ENCODE data around the gene CD34.
A peak's percentile ranks its signal among the peaks of the same experiment; 100 is the strongest.

The CD34 gene, protein sequence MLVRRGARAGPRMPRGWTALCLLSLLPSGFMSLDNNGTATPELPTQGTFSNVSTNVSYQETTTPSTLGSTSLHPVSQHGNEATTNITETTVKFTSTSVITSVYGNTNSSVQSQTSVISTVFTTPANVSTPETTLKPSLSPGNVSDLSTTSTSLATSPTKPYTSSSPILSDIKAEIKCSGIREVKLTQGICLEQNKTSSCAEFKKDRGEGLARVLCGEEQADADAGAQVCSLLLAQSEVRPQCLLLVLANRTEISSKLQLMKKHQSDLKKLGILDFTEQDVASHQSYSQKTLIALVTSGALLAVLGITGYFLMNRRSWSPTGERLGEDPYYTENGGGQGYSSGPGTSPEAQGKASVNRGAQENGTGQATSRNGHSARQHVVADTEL

DNA sequence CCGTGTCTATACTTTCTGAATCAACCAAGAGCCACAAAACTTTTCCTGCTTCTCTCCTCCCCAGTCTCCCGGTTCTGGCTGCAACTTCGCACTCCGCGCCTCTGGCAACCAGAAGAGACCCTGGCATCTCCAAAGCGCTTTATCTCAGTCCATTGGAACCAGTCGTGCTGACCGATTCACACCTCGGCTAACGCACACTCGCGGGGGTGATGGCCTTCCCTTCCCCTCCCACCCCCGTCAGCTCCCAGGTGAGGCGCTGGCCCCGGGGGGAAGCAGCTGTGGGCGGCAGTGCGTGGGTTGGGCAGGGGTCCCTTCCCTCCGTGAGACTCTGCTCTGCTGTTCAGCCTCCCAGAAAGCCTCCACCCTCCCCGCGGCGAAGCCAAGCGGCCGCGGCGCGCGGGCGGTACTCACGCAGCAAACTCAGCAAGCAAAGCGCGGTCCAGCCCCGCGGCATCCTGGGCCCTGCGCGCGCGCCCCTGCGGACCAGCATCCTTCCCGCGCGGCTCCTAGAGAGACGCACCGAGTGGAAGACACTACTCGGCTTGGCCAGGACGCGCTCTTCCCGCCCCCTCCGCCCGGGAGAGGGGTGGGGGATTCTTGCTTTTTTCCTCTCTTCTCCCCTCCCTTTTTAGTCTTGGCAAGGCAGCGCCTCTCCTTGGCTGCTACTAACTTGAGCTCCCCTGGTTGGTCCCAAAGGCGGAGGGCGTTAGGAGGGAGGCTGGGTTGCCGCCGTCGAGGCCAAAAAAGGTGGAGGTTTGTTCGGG lies at the start of gene CD34:
TSS of gene CD34 (minus strand) at position 535 of the 764 bp plus-strand sequence. CDS start at position 490, 45 bp downstream.
- DNase-seq = no peak

DNA sequence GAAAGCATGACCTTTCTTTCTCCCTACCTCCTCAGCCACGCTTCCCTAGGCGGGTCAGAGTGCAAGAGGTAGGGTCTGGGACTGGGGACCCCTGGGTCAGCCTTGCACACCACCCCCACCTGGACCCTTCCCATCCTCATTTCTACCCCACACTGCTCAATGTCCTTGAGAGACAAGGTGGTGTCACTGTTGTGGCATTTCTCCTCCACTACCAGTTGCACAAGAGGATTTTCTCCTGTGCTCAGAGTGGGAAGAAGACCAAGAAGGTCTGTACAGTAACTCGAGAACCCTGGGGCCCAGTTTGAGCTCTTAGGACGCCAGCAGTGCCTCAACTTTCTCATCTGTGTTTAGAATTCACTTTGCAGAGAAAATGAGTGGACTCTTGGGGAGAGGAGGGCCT lies 49.4 kb upstream of the CD34 start:
- no peak for DNase-seq

DNA sequence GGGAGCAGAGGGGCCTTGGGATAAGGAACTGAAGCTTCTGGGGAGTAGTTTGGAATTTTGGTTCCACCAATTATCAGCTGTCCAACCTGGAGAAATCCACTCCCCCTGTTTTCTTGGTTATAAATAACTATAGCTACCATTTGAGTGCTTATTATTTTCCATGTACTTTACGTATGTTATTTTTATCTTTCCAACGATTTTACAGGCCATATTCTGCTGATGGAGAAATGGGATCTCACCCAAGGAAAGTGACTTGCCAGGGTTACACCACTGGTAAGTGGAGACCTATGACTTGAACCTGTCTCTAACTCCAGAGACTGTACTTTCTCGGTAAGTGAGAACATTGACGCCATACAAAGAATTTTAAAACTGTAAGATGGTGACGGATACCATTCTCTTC lies 49.0 kb upstream of the CD34 start:
- DNase-seq = no peak

DNA sequence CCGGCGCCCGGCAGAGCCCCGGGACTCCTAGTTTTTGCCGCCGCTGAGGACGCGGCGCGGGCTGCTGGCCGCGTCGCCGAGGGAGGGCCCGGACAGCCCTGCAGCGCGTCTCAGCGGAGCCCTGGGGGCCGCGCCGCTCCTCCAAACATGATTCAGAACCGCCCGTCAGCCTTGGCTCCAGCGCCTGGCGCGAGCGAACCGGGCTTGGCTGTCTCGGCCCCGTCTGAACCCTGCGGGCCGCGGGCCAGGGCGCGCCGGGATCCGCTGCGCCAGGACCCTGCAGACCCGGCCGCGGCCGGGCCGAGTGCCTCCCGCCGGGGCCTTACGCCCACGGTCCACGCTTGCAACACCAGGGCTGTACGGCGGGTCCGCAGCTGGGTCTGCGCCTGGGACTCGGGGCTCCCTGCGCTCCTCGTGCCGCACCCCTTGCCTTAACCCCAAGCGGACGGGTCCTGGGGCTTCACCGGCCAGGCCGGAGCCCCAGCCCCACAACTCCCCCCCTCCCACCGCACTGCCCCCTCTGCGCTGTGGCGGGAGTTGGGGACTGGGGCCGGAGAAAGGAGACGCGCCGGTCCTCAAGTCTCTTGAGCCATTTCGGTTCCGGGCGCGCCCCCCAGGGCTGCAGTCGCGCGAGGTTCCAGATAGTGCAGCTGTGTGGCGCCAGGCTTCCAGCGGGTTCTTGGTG lies 48.4 kb upstream of the CD34 start:
- peak; percentile 57 for DNase-seq

DNA sequence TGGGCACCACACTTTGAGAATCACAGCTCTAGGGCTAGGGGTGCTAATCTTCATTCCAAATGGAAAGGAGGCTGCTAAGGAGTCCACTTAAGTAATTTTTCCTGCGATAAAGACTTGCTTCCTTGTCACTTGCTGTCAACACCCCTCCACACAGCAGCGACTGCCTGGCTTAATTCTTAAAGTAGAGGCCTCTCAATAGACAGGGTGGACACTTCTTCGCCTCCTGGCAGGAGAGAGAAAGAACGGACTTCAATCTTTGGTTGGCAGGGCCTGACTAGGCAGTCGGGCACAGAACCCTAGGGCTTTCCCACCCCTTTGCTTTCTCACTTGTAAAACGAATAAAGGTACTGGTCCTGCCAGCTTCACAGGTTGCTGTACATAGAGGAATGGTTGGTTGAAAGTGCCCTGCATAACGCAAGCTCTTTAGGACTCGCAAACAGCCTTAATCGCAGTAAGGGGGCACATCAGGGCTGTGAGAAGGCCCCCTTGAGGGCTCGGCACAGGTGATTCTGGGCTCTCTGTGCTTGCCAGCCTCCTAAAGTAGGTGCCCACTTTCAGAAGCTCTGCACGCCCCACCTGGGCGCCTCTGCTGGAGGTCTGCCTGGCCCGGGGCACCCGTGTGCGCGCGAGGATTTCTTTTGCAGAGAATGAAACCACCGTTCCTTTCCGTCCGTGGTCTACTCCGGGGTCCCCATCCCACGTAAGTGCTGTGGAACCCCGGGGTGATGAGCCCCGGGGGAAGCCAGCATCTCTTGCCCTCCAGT lies 47.6 kb upstream of the CD34 start:
- DNase-seq = no peak

DNA sequence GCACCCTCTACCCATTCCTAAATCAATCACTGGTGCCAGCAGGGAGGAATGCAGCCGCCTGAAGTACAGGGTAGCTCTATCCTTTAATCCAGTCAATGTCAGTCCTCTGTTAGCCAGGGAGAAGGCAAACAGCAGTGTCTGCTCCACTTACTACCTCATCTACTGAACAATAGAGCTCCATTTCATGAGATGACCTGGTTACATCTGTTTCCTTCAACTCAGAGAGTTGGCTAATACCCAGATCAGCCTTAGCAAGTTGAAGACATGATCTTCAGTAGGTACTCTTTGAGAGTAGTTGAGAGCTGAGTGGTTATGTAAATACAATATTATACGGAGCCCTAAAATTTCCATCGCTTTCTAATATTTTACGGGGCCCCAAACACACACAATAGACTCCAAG lies 46.1 kb upstream of the CD34 start:
- DNase-seq = no peak

DNA sequence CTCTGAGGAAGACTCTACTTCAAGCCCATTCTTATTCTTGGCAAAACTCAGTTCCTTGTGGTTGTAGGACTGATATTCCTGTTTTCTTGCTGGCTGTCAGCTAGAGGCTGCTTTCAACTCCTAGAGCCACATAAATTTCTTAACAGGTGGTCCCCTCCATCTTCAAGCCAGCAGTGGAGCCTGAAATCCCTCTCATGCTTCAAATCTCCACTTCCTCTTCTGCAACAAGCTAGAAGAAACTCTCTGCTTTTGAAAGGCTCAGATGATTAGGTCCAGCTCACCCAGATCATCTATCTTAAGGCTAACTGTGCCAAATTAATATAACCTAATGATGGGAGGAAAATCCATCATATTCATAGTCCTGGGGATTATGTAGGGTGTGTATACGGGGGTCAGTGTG lies 43.2 kb upstream of the CD34 start:
- DNase-seq = no peak

DNA sequence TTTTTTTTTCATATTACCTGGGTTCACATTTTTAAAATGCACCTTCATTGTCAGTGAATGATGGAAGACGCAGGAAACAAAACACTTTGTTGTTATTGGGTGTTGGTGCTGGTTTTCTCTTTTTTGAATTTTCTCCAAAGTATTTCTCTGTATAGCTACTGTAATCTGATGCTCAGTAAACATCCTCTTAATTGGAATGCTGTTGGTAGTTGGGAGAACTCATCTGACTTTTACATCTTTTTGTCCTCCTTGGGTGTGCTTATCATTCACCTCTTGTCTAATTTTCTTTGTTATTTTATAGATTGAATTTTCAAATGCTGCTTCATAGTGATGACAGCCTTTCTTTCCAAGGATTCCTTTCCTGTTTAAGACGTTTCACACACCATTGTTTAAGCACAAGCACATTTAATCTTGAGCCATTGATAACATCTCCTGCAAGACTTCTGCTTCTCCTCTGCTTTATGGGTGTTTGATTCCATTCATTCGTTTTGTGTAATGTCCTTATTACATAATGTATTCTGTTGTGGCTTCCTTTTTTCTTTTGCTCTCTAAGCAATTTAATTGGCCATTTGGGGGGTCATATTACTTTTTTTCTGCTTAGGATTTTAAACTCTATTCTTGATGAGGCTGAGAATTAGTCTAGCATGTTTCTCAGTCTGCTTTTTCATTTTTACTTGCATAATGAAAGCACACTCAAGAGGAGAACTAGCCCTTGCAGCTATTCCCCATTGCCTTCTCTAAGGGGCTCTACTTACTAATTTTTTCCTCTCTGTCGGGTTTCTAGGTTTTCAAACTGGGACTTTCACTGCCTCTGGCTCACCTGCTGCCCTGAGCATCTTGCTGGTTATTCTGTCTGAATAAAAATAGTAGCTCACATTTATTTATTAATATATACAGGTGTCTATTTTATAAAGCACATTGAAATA lies 42.0 kb upstream of the CD34 start:
- no peak for DNase-seq

DNA sequence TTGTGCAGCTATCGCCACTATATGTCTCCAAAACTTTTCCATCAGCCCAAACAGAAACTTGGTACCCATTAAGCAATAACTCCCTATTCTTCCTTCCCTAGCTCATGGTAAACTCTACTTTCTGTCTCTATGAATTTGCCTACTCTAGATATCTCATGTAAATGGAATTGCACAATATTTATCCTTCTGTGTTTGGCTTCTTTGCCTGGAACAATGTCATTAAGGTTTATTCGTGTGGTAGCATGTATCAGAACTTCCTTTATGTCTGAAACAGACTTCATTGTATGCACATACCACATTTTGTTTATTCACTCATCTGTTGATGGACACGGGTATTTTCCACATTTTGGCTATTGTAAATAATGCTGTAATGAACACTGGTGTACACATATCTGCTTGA lies 40.7 kb upstream of the CD34 start:
- no peak for DNase-seq

DNA sequence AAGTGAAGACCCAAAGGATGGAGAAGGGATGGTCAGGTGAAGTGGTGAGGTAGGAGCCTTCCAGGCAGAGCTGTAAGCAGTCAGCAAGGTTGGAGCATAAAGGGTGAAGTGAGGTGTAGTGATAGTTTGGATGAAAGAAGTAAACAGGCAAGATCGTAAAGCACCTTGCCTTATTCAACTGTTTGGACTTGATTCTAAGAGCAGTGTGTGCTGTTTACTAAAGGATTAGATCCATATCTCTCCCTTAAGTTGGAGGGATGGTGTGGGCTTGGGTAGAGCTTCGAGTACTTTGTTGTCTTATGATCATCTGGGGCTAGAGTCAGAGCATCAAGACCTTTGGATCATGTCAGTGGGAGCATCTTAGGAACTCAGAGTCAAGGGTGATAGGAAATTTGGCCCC lies 39.8 kb upstream of the CD34 start:
- DNase-seq = no peak

DNA sequence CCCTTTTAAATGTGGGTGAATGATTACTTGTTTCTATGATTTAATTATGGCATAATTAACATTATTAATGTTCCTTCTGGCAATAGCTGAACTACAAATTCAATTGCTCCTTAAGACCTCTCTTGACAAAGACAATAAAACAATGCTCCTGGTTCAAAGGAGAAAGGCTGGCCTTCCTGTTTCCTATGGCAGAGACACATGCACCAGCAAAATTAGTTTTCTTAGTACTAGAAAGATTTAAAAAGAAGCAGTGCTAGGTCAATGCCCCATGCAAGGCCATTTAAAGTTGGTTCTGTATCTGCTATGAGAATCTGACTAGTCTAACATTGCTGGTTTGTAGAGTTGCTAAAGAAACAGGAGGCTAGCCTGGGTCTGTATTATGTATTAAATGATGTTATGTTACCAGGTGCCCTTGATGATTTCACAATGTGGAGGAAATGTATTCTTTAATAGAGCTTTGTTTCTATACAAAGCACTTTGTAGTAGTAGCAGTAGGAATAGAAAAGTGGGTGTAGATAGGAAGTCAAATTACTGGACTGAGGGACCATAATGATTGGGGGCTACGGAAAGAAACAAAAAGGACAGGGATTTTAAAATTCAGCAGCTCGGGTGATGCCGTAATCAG lies 38.8 kb upstream of the CD34 start:
- DNase-seq = no peak

DNA sequence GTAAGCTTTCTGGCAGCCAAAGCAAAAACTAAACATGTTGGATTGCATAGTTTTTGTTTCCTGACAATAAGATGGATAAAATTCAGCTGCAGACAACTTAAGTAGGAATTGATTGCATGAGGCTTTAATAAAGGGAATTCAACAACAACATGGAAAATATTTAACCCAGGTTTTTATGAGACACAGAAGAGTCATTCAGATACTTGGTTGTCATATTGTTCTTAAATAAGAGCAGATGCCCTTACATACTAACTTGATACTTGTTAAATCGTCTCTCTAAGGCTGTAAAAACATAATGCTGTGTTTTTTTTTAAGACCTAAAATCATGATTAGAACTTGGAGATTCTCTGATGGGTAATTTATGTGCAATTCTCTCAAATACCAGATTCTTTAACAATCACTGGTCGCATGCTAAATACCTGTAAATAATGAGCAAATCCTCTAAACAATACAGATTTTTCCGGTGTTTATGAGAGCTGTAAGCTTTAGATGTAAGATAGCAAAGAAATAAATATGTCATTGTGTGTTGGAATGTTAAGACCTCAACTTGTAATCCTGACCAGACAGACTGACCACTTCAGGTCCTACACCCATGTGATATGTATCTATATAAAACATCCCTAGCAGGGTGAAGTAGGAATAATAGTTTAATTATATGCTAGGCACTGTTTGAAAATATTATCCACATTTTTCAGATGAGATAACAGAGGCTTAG lies 37.8 kb upstream of the CD34 start:
- no peak for DNase-seq

DNA sequence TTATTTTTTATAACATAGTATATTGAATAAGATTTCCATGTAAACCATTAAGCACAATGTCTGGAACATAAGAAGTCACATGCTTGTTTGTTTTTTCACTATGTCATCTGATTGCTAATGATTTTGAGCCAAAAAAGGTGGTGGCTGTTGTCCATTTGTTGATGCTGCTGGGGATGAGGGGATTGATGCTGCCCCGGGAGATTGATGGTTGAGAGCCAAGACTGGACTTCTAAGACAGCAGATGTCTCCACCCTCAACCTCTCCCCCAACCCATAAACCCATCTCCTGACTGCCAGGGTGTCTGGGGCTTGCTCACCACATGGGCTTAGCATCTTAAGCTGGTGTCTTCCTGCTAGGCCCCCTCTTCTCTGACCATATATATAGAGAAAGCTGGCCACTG lies 35.8 kb upstream of the CD34 start:
- DNase-seq = no peak

DNA sequence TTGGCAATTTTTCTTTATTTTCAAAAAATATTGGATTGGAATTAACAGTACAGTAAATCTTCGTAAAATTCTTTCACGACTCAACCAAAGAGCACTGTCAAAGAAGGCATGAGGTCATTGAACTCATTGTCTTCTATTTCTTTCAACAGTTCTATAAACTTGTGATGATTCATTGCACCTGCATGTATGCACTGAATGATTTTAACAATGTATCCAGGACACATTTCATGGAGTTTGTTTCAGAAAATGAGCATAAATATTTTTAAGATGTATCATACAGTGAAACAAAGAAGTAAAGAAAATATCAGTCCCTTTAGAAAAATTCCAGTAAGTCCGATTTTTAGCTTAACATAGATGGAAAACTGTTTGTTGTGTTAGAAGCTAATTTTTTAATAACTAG lies 33.6 kb upstream of the CD34 start:
- no peak for DNase-seq

DNA sequence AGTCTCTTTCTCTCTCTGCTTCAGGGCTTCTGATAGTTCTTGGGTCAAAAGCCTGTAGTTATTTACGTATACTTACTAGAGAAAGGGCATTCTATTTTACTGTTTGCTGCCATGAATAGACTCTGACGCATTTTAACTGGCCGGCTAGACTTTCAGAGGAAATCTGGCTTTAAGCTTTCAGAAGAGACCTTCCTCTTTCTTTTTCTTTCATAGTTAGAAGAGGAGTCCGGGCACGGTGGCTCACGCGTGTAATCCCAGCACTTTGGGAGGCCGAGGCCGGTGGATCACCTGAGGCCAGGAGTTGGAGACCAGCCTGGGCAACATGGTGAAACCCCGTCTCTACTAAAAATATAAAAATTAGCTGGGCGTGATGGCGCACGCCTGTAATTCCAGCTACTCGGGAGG lies 31.4 kb upstream of the CD34 start:
- peak; percentile 23 for DNase-seq

DNA sequence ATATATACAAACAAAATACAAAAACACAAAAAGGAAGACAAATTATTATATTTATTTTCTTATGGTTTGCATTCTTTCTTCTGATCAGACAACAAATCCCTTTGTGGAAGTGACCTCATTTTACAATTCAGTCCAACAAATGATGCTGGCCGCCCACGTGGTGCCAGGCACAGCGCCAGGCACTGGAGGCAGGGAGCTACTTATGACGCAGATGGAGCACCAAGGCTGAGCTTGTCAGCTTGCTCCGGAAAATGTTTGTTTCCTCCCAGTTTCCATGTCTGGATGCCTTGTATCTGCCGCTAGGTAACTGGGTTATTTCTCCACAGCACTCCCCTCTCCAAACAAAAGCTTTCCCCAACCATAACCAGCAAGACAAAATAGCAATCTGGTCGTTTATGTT lies 30.7 kb upstream of the CD34 start:
- peak; percentile 70 for DNase-seq

DNA sequence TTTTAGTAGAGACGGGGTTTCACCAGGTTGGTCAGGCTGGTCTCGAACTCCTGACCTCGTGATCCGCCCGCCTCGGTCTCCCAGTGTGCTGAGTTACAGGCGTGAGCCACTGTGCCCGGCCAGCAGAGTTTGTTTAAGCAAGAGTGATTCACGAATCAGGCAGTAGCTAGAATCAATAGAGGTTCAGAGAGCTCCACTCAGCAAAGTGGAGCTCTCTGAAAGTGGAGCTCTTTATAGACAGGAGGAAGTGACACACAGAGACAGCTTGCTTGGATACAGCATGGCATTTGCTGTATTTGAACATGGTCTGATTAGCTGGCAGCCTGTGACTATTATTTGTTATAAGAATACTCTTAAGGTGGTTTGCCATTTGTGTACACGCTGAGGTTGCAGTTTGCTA lies 27.1 kb upstream of the CD34 start:
- no peak for DNase-seq

DNA sequence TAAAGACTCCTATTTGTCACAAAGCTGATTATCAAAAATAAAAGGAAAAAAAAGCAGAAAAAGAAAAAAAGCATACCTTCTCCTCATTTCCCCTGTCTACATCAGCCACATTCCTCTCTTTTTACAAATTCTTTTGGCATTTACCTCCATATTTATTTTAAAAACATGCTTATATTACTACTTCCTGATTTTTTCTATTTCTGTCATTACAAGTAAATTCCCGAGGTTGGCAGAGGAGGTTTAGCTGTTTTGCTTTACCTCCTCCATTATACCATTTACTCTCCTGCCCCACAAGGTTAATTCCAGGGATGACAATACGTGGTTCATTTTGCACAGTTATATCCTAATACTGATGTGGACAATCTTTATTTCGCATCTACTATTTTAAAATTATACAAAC lies 26.3 kb upstream of the CD34 start:
- DNase-seq = no peak

DNA sequence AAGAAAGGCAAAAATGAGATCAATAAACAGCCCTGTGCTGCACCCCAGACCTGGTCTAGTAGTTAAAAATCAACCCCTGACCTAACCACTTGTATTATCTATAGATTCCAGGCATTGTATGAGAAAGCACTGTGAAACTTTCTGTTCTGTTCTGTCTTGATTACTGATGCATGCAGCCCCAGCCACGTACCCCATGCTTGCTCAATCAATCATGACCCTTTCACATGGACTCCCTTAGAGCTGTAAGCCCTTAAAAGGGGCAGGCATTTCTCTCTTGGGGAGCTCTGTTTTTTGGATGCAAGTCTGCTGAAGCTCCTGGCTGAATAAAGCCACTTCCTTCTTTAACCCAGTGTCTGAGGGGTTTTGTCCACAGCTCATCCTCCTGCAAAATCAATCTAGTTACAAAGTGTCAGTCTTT lies 24.2 kb upstream of the CD34 start:
- no peak for DNase-seq

DNA sequence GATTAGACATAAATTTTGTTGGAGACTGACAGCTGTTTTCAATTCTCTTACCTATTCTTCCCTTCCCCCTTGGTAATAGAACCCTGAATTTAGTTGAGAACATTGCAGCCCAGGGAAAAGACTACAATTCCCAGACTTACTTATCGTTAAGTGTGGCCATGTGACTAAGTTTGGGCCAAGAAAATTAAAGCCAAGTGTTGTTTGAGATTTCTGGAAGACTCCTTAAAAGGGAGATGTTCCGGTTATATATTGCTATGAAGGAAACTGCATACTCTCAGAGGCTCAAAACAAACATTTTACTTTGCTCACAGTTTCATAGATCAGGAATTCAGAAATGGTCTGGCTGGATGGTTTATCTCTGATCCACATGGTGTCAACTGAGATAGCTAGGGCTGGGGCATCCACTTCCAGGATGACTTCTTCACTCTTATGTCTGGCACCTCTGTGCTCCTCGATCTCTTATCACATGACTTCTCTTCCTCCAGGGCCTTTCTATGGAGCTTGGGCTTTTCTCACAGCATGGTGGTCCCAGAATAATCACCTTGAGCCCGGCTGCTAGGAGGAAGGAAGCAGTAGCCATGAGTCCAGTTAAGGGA lies 22.4 kb upstream of the CD34 start:
- DNase-seq = no peak

All from midbrain (tissue), 1 donor.